Thyroid gland (tissue), 4 donors: ENCODE measurements around the gene NPC1L1.

Experiments used
- POLR2A ChIP-seq, 2 donors: fragments of 450-650 bp; IDR thresholded peaks; one replicate each; pipeline ENCODE4 v1.6.1; 2017; ENCODE audit warnings: antibody characterized with exemption in 2 of 2, mild to moderate bottlenecking in 2 of 2, moderate library complexity in 1 of 2
- TF ChIP-seq, protein P1 (sequence below), 6 experiments: fragments of 200-600 bp in 3 of 6; fragments of 450-650 bp in 3 of 6; sonication (generic) in 3 of 6; IDR thresholded peaks; one replicate each; pipeline ENCODE4 v1.5.1; 2016 to 2019; ENCODE audit warnings: antibody characterized with exemption in 6 of 6, mild to moderate bottlenecking in 2 of 6, inconsistent platforms in 1 of 6, moderate library complexity in 1 of 6

DNA sequence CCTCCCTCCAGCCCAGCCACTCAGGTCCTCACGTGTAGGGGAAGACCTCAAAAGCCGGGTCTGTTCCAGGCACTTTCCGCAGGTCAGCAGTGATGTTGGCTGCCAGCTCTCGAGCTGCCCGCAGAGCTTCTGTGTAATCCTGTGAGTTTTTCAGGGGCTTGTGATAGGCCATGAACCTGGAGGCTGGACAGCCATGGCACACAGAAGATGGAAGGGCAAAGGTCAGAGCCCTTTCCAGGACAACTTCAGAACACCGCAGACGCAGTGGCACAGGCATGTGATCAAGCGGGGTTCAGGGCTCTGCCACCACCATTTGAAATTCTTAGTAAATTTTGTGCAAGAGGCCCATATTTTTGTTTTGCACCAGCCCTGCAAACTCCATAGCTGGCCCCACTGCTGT is 24.0 kb downstream of the NPC1L1 start:
- TF ChIP-seq, protein P1, sequence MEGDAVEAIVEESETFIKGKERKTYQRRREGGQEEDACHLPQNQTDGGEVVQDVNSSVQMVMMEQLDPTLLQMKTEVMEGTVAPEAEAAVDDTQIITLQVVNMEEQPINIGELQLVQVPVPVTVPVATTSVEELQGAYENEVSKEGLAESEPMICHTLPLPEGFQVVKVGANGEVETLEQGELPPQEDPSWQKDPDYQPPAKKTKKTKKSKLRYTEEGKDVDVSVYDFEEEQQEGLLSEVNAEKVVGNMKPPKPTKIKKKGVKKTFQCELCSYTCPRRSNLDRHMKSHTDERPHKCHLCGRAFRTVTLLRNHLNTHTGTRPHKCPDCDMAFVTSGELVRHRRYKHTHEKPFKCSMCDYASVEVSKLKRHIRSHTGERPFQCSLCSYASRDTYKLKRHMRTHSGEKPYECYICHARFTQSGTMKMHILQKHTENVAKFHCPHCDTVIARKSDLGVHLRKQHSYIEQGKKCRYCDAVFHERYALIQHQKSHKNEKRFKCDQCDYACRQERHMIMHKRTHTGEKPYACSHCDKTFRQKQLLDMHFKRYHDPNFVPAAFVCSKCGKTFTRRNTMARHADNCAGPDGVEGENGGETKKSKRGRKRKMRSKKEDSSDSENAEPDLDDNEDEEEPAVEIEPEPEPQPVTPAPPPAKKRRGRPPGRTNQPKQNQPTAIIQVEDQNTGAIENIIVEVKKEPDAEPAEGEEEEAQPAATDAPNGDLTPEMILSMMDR (IDR thresholded peaks at IDR 0.05), result no peak
- no peak for TF ChIP-seq POLR2A (IDR thresholded peaks at IDR 0.05)
